SK-N-SH (cell line): ENCODE measurements around the gene SNW1. TPM values are rescaled to one million over a fixed set of nuclear protein-coding genes. Genes with fewer than 3 reads are reported as not detected.

Source experiments
- CTCF ChIA-PET: fragments of 300-600, 350-600 bp; formaldehyde crosslinking; extraction: SDS; loops from one replicate; lab custom pipeline; 2021; lab: Yijun Ruan, JAX
- POLR2A ChIA-PET: fragments of 350-600 bp; sonication (Branson Sonifier 250); formaldehyde crosslinking; extraction: SDS; loops from one replicate; lab custom pipeline; 2020; ENCODE audit warnings: antibody characterized with exemption, inconsistent platforms; lab: Yijun Ruan, JAX
- DNase-seq: peaks from one replicate; pipeline ENCODE4 v3.0.0; 2012
- H2AFZ ChIP-seq: fragments of 200-600 bp; sonication (generic); 2 replicates; pipeline ENCODE4 v1.8.1; 2016; ENCODE audit warnings: antibody characterized with exemption, mild to moderate bottlenecking, low read depth
- H3F3A ChIP-seq: fragments of 200-600 bp; sonication (generic); replicated peaks from 2 replicates; pipeline ENCODE3; 2016; ENCODE audit warnings: antibody characterized with exemption, mild to moderate bottlenecking; ENCODE audit not compliant: insufficient read depth
- H3K27ac ChIP-seq, 2 experiments: fragments of 200-500 bp in 1 of 2; fragments of 200-600 bp in 1 of 2; sonication (Bioruptor generic) in 1 of 2; sonication (generic), shearing (Covaris generic) in 1 of 2; 2 replicates each; pipeline versions ENCODE4 v1.5.1 to v1.6.1; 2014 to 2016; ENCODE audit warnings: low read depth in 2 of 2, inconsistent platforms in 1 of 2, low read length in 1 of 2, mild to moderate bottlenecking in 1 of 2, mixed read lengths in 1 of 2
- H3K27me3 ChIP-seq: fragments of 200-600 bp; sonication (generic), shearing (Covaris generic); 2 replicates; pipeline ENCODE4 v1.6.1; 2016; ENCODE audit warnings: mixed run types; ENCODE audit not compliant: insufficient read depth
- H3K36me3 ChIP-seq, 2 experiments: fragments of 200-500 bp in 1 of 2; fragments of 200-600 bp in 1 of 2; sonication (Bioruptor generic) in 1 of 2; sonication (generic) in 1 of 2; replicated peaks in 1 of 2; 2 replicates each; pipeline versions ENCODE3 to v1.5.1; 2014 to 2016; ENCODE audit warnings: low read length in 1 of 2, mild to moderate bottlenecking in 1 of 2; ENCODE audit not compliant: insufficient read depth in 2 of 2, control insufficient read depth in 1 of 2
- H3K4me1 ChIP-seq, 2 experiments: fragments of 200-500 bp in 1 of 2; fragments of 200-600 bp in 1 of 2; sonication (Bioruptor generic) in 1 of 2; sonication (generic), shearing (Covaris generic) in 1 of 2; 2 replicates each; pipeline versions ENCODE4 v1.5.1 to v1.6.1; 2014 to 2016; ENCODE audit warnings: low read depth in 1 of 2, low read length in 1 of 2, mixed run types in 1 of 2; ENCODE audit not compliant: insufficient read depth in 2 of 2, control insufficient read depth in 1 of 2
- H3K4me2 ChIP-seq: fragments of 200-600 bp; sonication (generic), shearing (Covaris generic); 2 replicates; pipeline ENCODE4 v1.6.1; 2017; ENCODE audit warnings: mixed run types
- H3K4me3 ChIP-seq, 2 experiments: fragments of 200-500 bp in 1 of 2; fragments of 200-600 bp in 1 of 2; sonication (Bioruptor generic) in 1 of 2; sonication (generic), shearing (Covaris generic) in 1 of 2; 2 replicates each; pipeline versions ENCODE4 v1.5.1 to v1.8.1; 2014 to 2016; ENCODE audit warnings: low read depth in 2 of 2, inconsistent platforms in 1 of 2, low read length in 1 of 2, mild to moderate bottlenecking in 1 of 2, mixed read lengths in 1 of 2, moderate library complexity in 1 of 2
- H3K79me2 ChIP-seq: fragments of 200-600 bp; sonication (generic); 2 replicates; pipeline ENCODE4 v1.8.1; 2017; ENCODE audit warnings: mild to moderate bottlenecking; ENCODE audit not compliant: insufficient read depth
- H3K9ac ChIP-seq: fragments of 200-600 bp; sonication (generic); 2 replicates; pipeline ENCODE4 v1.6.1; 2017; ENCODE audit warnings: mixed run types
- H3K9me2 ChIP-seq: fragments of 200-600 bp; sonication (generic); 2 replicates; pipeline ENCODE4 v1.6.1; 2017; ENCODE audit warnings: mixed run types
- H3K9me3 ChIP-seq: fragments of 200-600 bp; sonication (generic); 2 replicates; pipeline ENCODE4 v1.6.1; 2017; ENCODE audit warnings: mixed run types, mild to moderate bottlenecking, moderate library complexity
- H4K20me1 ChIP-seq: fragments of 200-600 bp; sonication (generic); 2 replicates; pipeline ENCODE4 v1.6.1; 2017; ENCODE audit warnings: mild to moderate bottlenecking, mixed run types; ENCODE audit not compliant: insufficient read depth
- FOSL2 ChIP-seq: IDR thresholded peaks from 2 replicates; pipeline ENCODE4 v1.4.0; 2012; ENCODE audit warnings: low read depth, mild to moderate bottlenecking, moderate library complexity, borderline replicate concordance
- MEF2A ChIP-seq: IDR thresholded peaks from 2 replicates; pipeline ENCODE4 v1.4.0; 2012; ENCODE audit warnings: low read depth, borderline replicate concordance
- NRF1 ChIP-seq: IDR thresholded peaks from 2 replicates; pipeline ENCODE4 v1.6.1; 2012; ENCODE audit warnings: low read depth, mild to moderate bottlenecking, low read length
- POLR2AphosphoS5 ChIP-seq: IDR thresholded peaks from 2 replicates; pipeline ENCODE4 v1.6.1; 2012; ENCODE audit warnings: low read depth, low read length
- TAF1 ChIP-seq: IDR thresholded peaks from 2 replicates; pipeline ENCODE4 v1.6.1; 2012; ENCODE audit warnings: low read depth, mild to moderate bottlenecking, low read length, moderate library complexity, borderline replicate concordance
- TEAD4 ChIP-seq: IDR thresholded peaks from 2 replicates; pipeline ENCODE4 v1.4.0; 2012; ENCODE audit warnings: mild to moderate bottlenecking, borderline replicate concordance; ENCODE audit not compliant: insufficient read depth
- YY1 ChIP-seq: IDR thresholded peaks from 2 replicates; pipeline ENCODE4 v1.4.0; 2012; ENCODE audit warnings: low read depth, mild to moderate bottlenecking
- WGBS: methylation state at CpG from one replicate; pipeline ENCODE4 v1.1.6; 2017; ENCODE audit warnings: low lambda C conversion rate; 5-methylcytosine and 5-hydroxymethylcytosine counted together
- polyA plus RNA-seq, 3 experiments: library from polyadenylated mRNA; depleted of rRNA; stranded (reverse); fragments of >200 nt; gene quantifications; 2 replicates each; pipeline ENCODE4 v1.2.3, GENCODE V29; 2012
- TF ChIP-seq, protein P1 (sequence below): IDR thresholded peaks from 2 replicates; pipeline ENCODE4 v1.4.0; 2012; ENCODE audit warnings: low read depth, borderline replicate concordance
- TF ChIP-seq, protein P2 (sequence below): IDR thresholded peaks from 2 replicates; pipeline ENCODE4; 2012

SNW1 gene
- polyA plus RNA-seq, 1 of the 3 experiments (the other 2 are of a cell fraction), result 30.2 TPM

DNA sequence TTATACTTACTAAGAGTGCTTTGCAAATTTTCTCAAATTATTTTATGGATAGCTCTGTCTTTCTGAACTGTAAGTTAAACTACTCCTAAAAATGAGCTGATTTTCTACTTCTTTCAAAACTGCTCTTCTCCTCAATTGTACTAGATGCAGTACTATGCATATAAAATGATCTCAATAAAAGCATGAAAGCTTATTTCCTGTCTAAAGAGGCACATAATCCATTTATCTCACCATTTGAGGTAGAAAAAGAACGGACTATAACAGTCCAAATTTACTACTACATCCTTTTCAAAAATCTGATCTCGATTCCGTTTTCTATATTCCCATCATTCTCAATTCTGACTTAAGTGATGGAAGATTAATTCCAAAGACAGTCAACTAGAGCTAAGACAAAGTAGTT is 38.7 kb downstream of the SNW1 start (continued):
- TF ChIP-seq, protein P1, sequence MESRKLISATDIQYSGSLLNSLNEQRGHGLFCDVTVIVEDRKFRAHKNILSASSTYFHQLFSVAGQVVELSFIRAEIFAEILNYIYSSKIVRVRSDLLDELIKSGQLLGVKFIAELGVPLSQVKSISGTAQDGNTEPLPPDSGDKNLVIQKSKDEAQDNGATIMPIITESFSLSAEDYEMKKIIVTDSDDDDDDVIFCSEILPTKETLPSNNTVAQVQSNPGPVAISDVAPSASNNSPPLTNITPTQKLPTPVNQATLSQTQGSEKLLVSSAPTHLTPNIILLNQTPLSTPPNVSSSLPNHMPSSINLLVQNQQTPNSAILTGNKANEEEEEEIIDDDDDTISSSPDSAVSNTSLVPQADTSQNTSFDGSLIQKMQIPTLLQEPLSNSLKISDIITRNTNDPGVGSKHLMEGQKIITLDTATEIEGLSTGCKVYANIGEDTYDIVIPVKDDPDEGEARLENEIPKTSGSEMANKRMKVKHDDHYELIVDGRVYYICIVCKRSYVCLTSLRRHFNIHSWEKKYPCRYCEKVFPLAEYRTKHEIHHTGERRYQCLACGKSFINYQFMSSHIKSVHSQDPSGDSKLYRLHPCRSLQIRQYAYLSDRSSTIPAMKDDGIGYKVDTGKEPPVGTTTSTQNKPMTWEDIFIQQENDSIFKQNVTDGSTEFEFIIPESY, result no peak
- TF ChIP-seq TEAD4 (no peak), MEF2A (no peak), NRF1 (no peak), YY1 (no peak), TAF1 (no peak)
- TF ChIP-seq, protein P2, sequence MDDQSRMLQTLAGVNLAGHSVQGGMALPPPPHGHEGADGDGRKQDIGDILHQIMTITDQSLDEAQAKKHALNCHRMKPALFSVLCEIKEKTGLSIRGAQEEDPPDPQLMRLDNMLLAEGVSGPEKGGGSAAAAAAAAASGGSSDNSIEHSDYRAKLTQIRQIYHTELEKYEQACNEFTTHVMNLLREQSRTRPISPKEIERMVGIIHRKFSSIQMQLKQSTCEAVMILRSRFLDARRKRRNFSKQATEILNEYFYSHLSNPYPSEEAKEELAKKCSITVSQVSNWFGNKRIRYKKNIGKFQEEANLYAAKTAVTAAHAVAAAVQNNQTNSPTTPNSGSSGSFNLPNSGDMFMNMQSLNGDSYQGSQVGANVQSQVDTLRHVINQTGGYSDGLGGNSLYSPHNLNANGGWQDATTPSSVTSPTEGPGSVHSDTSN, result no peak
- TF ChIP-seq, all 33 proteins: peak for 0

DNA sequence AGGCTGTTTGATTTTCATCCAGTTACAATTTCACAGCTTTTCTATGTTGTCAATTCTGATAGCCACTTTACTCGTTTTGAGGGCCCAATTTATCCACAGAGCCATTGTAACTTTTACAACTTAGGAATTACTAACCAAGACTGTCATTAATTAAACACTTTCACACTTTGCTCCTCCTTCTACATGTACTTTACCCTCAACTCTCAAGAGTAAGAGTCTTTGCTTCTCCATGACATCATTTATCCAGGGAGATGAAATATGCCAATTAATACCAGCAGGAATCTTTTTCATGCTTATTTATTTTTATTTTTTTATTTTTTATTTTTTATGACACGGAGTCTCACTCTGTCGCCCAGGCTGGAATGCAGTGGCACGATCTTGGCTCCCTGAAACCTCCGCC is 39.5 kb downstream of the SNW1 start:
- Histone ChIP-seq H3K4me1 (no peaks in the 10 kb centered on the region), H3K27ac (no peak overlapping the region), H3K4me2 (no peak overlapping the region), H3K9ac (no peak overlapping the region), H3K27me3 (no peaks in the 10 kb centered on the region), H3K9me2 (no peaks in the 10 kb centered on the region), H3K79me2 (0 out of 2 replicates have a peak, but pooled peaks cover 9% of the 10 kb centered on the region), H3K4me3 (no peak overlapping the region), H3K9me3 (no peaks in the 10 kb centered on the region), H3K36me3 (peaks cover 57 to 75% of the 10 kb centered on the region in 2 experiments), H3F3A (peaks cover 46% of the 10 kb centered on the region), H2AFZ (no peak overlapping the region), H4K20me1 (no peaks in the 10 kb centered on the region)
- no peak for TF ChIP-seq FOSL2
- ChIA-PET POLR2A (no interaction called here), CTCF (no interaction called here)
- WGBS, result 97% methylated on average over 5 of the region's 5 CpGs
- DNase-seq, result no peak

DNA sequence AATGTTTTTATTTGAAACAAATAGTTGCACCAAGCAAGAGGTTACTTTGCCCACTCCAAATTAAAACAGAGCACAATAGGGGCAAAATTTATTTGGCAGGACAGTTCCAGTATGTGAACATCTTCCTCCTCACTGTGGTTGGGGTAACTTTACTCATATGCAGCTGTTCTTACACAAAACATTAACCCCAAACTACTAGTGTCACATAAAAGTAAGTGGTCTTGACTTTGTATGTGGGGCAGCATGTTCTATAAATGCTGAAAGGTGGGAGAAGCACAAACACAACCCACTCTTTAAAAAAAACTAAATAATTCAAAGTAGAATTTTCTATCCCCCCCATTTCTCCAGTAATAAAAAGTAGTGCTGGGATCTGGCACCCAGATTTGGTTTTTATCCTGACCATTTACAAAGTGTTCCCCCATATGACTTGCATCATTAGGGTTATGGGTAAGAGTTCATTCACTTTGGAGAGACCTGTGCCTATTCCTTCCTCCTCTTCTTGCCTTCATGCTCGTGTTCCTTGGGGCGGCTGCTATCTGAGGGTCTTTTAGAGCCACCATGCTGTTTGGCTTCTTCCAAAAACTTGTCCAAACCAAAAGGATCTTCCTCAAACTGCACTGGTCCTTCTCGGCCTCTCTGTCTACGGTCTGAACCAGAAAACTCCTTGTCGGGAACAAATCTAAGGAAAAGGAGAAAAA is 43.2 kb downstream of the SNW1 start:
- no peaks in the 10 kb centered on the region for H3K9me3 ChIP-seq
- H3K4me2 ChIP-seq, result no peak overlapping the region
- H3K27me3 ChIP-seq, result no peaks in the 10 kb centered on the region
- H3F3A ChIP-seq, result peaks cover 46% of the 10 kb centered on the region
- H2AFZ ChIP-seq, result no peak overlapping the region
- no peak for DNase-seq
- H3K4me1 ChIP-seq, result no peaks in the 10 kb centered on the region
- no peak for TF ChIP-seq MEF2A
- peak; percentile 24; the same call in 1 of the 2 replicates for TF ChIP-seq POLR2AphosphoS5
- no peaks in the 10 kb centered on the region for H4K20me1 ChIP-seq
- CTCF ChIA-PET, result no interaction called here
- no peak overlapping the region for H3K9ac ChIP-seq
- peaks cover 26% of the 10 kb centered on the region for H3K79me2 ChIP-seq
- POLR2A ChIA-PET, result no interaction called here
- no peaks in the 10 kb centered on the region for H3K9me2 ChIP-seq
- H3K36me3 ChIP-seq, result peaks cover 59 to 67% of the 10 kb centered on the region in 2 experiments
- 95% methylated on average over 5 of the region's 5 CpGs for WGBS
- no peak overlapping the region for H3K4me3 ChIP-seq
- H3K27ac ChIP-seq, result no peak overlapping the region
